DND-41 (cell line): ENCODE data around the gene HMX1.

ENCODE experiments used
- ATAC-seq: fragments of 200-7000 bp; cut with Tn5 transposase; 3 replicates; pipeline ENCODE4 v1.9.1; 2021; ENCODE audit warnings: low read depth; ENCODE audit not compliant: insufficient read depth
- DNase-seq: peaks from one replicate; pipeline ENCODE4 v3.0.0-alpha.2; 2020
- H2AFZ ChIP-seq: 2 replicates; pipeline ENCODE4 v1.6.0; 2012; ENCODE audit warnings: low read depth, low read length
- H3K27ac ChIP-seq: 2 replicates; pipeline ENCODE4 v1.5.1; 2012; ENCODE audit warnings: low read length, inconsistent platforms
- H3K27me3 ChIP-seq: fragments of 200-600 bp; sonication (generic); 2 replicates; pipeline ENCODE4 v1.6.0; 2012; ENCODE audit warnings: low read length, mild to moderate bottlenecking, inconsistent platforms; ENCODE audit not compliant: insufficient read depth, poor library complexity
- H3K36me3 ChIP-seq: 2 replicates; pipeline ENCODE4 v1.5.1; 2012; ENCODE audit warnings: low read length, inconsistent platforms; ENCODE audit not compliant: insufficient read depth
- H3K4me1 ChIP-seq: 2 replicates; pipeline ENCODE4 v1.5.1; 2012; ENCODE audit warnings: mild to moderate bottlenecking, low read length; ENCODE audit not compliant: insufficient read depth
- H3K4me2 ChIP-seq: 2 replicates; pipeline ENCODE4 v1.6.0; 2012; ENCODE audit warnings: mild to moderate bottlenecking, moderate library complexity, low read length, inconsistent platforms; ENCODE audit not compliant: insufficient read depth
- H3K4me3 ChIP-seq, 2 experiments: fragments of 200-600 bp in 1 of 2; shearing (Covaris generic) in 1 of 2; 2 replicates each; pipeline ENCODE4 v1.5.1; 2012 to 2016; ENCODE audit warnings: inconsistent platforms in 2 of 2, low read length in 2 of 2, mild to moderate bottlenecking in 2 of 2, low read depth in 1 of 2, moderate library complexity in 1 of 2
- H3K79me2 ChIP-seq: 2 replicates; pipeline ENCODE4 v1.6.0; 2012; ENCODE audit warnings: low read length, inconsistent platforms; ENCODE audit not compliant: insufficient read depth
- H3K9ac ChIP-seq: 2 replicates; pipeline ENCODE4 v1.6.0; 2012; ENCODE audit warnings: low read depth, mild to moderate bottlenecking, inconsistent platforms, low read length, moderate library complexity
- H3K9me3 ChIP-seq: 2 replicates; pipeline ENCODE4 v1.5.1; 2012; ENCODE audit warnings: low read length, moderate library complexity, mild to moderate bottlenecking, inconsistent platforms; ENCODE audit not compliant: insufficient read depth, severe bottlenecking
- H4K20me1 ChIP-seq: 2 replicates; pipeline ENCODE4 v1.6.0; 2012; ENCODE audit warnings: low read length; ENCODE audit not compliant: insufficient read depth
- EZH2 ChIP-seq: IDR thresholded peaks from 3 replicates; pipeline ENCODE4 v1.6.1; 2012; ENCODE audit warnings: borderline replicate concordance, low read depth, mild to moderate bottlenecking, moderate library complexity, low read length, inconsistent platforms; ENCODE audit not compliant: severe bottlenecking
- TF ChIP-seq, protein P1 (sequence below): IDR thresholded peaks from 2 replicates; pipeline ENCODE4 v1.5.1; 2012; ENCODE audit warnings: borderline replicate concordance, low read length, moderate library complexity, mild to moderate bottlenecking; ENCODE audit not compliant: poor library complexity, severe bottlenecking; ENCODE audit errors: extremely low read depth

Gene HMX1

DNA sequence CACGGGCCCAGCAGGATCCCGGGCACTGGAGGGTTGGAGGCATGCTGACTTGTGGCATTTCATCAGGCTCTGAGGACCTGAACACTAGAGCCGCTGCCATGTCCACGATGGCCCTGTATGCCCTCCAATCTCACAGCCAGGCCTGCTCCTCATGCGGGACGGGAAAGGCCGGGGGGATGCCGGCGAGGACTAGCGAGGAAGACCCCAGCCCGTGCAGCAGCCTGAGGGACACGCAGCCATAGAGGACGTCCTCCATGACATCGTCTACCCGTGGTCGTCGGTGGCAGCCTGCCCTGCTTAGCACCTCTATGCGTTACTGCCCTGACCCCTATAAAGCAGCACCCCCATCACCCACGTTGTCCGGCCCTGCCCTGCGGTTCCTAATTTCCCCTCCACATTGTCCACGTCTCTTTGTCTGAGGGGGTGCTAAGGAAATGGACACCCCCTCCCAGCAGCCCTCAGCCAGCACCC, 32.6 kb downstream of the HMX1 start:
- no peak overlapping the region for H2AFZ ChIP-seq
- no peak for DNase-seq
- no peak for ATAC-seq
- H3K4me2 ChIP-seq = no peak overlapping the region
- H3K36me3 ChIP-seq = no peaks in the 10 kb centered on the region
- no peak overlapping the region for H3K27ac ChIP-seq
- no peaks in the 10 kb centered on the region for H3K9me3 ChIP-seq
- H3K4me3 ChIP-seq = no peak overlapping the region
- TF ChIP-seq, protein P1, sequence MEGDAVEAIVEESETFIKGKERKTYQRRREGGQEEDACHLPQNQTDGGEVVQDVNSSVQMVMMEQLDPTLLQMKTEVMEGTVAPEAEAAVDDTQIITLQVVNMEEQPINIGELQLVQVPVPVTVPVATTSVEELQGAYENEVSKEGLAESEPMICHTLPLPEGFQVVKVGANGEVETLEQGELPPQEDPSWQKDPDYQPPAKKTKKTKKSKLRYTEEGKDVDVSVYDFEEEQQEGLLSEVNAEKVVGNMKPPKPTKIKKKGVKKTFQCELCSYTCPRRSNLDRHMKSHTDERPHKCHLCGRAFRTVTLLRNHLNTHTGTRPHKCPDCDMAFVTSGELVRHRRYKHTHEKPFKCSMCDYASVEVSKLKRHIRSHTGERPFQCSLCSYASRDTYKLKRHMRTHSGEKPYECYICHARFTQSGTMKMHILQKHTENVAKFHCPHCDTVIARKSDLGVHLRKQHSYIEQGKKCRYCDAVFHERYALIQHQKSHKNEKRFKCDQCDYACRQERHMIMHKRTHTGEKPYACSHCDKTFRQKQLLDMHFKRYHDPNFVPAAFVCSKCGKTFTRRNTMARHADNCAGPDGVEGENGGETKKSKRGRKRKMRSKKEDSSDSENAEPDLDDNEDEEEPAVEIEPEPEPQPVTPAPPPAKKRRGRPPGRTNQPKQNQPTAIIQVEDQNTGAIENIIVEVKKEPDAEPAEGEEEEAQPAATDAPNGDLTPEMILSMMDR = no peak
- TF ChIP-seq EZH2 = no peak
- no peaks in the 10 kb centered on the region for H3K27me3 ChIP-seq
- no peak overlapping the region for H3K9ac ChIP-seq
- no peaks in the 10 kb centered on the region for H4K20me1 ChIP-seq
- no peaks in the 10 kb centered on the region for H3K79me2 ChIP-seq
- no peaks in the 10 kb centered on the region for H3K4me1 ChIP-seq

GRCh38 chr4:8838296-8838960, 33.2 kb downstream of the HMX1 start:
- TF ChIP-seq EZH2 = no peak
- TF ChIP-seq, protein P1 = no peak
- DNase-seq (no peak), ATAC-seq (no peak)
- H3K36me3 ChIP-seq = no peaks in the 10 kb centered on the region
- H4K20me1 ChIP-seq = no peaks in the 10 kb centered on the region
- no peak overlapping the region for H3K27ac ChIP-seq
- H3K9ac ChIP-seq = no peak overlapping the region
- H3K4me3 ChIP-seq = no peak overlapping the region
- no peaks in the 10 kb centered on the region for H3K79me2 ChIP-seq
- no peak overlapping the region for H2AFZ ChIP-seq
- no peaks in the 10 kb centered on the region for H3K9me3 ChIP-seq
- H3K4me2 ChIP-seq = no peak overlapping the region
- no peaks in the 10 kb centered on the region for H3K4me1 ChIP-seq
- no peaks in the 10 kb centered on the region for H3K27me3 ChIP-seq

GRCh38 chr4:8837181-8837841, 34.3 kb downstream of the HMX1 start:
- no peaks in the 10 kb centered on the region for H3K36me3 ChIP-seq
- H3K4me1 ChIP-seq = no peaks in the 10 kb centered on the region
- ATAC-seq (no peak), DNase-seq (no peak)
- H3K9me3 ChIP-seq = no peaks in the 10 kb centered on the region
- TF ChIP-seq, protein P1 = no peak
- no peaks in the 10 kb centered on the region for H3K27me3 ChIP-seq
- no peaks in the 10 kb centered on the region for H3K79me2 ChIP-seq
- no peak overlapping the region for H3K4me3 ChIP-seq
- H3K27ac ChIP-seq = no peak overlapping the region
- 0 out of 2 replicates have a peak, but pooled peaks cover 3% of the 10 kb centered on the region for H4K20me1 ChIP-seq
- H3K9ac ChIP-seq = no peak overlapping the region
- no peak overlapping the region for H2AFZ ChIP-seq
- no peak overlapping the region for H3K4me2 ChIP-seq
